OCI-LY1 (cell line): Measurements from ENCODE around the gene CLPTM1L.

ENCODE experiments used
- EZH2 ChIP-seq: fragments of 200-600 bp; sonication (generic), shearing (Covaris generic); IDR thresholded peaks from 2 replicates; pipeline ENCODE4 v1.8.0; 2017; ENCODE audit warnings: borderline replicate concordance, mixed run types, mild to moderate bottlenecking, antibody characterized with exemption, low read length, moderate library complexity, mixed read lengths
- TF ChIP-seq, protein P1 (sequence below): fragments of 200-600 bp; sonication (generic), shearing (Covaris generic); IDR thresholded peaks from 2 replicates; pipeline ENCODE4 v1.5.1; 2017; ENCODE audit warnings: mild to moderate bottlenecking, antibody characterized with exemption, low read length, moderate library complexity, mixed read lengths

DNA sequence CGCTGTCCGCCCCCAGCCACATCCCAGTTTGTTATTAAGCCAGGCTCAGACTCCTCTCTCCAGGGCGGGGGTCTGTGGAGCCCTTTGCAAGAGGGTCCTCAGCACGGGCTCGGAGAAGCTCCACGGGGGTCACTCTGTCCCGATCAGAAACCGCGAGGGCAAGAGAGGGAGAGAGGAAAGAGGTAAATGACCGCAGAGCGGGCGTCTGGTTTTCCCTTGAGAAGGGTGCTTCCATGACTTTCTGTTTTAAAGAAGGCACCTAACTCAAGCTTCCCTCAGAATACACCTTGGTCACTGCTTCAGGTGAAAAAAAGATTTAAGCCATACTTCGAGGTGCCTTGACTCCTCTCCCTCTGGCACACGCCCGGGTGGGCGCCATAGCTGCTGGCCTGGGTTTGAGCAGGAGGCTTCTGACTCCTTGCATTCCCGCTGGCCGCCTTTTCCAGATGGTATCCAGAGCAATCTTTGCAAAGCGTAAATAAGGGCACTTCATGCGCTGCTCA, 44.3 kb downstream of the CLPTM1L start:
- TF ChIP-seq, protein P1, sequence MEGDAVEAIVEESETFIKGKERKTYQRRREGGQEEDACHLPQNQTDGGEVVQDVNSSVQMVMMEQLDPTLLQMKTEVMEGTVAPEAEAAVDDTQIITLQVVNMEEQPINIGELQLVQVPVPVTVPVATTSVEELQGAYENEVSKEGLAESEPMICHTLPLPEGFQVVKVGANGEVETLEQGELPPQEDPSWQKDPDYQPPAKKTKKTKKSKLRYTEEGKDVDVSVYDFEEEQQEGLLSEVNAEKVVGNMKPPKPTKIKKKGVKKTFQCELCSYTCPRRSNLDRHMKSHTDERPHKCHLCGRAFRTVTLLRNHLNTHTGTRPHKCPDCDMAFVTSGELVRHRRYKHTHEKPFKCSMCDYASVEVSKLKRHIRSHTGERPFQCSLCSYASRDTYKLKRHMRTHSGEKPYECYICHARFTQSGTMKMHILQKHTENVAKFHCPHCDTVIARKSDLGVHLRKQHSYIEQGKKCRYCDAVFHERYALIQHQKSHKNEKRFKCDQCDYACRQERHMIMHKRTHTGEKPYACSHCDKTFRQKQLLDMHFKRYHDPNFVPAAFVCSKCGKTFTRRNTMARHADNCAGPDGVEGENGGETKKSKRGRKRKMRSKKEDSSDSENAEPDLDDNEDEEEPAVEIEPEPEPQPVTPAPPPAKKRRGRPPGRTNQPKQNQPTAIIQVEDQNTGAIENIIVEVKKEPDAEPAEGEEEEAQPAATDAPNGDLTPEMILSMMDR, result no peak
- TF ChIP-seq EZH2, result no peak
